T1000 (cell line): ENCODE data around the gene CCDC8.
"Not testable (repeated sequence)": the region's sequence is repeated elsewhere in the genome, so short reads cannot be mapped to it uniquely, and the experiment has no call there.

Experiments used
- DNase-seq: peaks from one replicate; lab custom pipeline; 2025; ENCODE audit warnings: mixed read lengths; lab: John Stamatoyannopoulos, UW

CCDC8 gene

DNA sequence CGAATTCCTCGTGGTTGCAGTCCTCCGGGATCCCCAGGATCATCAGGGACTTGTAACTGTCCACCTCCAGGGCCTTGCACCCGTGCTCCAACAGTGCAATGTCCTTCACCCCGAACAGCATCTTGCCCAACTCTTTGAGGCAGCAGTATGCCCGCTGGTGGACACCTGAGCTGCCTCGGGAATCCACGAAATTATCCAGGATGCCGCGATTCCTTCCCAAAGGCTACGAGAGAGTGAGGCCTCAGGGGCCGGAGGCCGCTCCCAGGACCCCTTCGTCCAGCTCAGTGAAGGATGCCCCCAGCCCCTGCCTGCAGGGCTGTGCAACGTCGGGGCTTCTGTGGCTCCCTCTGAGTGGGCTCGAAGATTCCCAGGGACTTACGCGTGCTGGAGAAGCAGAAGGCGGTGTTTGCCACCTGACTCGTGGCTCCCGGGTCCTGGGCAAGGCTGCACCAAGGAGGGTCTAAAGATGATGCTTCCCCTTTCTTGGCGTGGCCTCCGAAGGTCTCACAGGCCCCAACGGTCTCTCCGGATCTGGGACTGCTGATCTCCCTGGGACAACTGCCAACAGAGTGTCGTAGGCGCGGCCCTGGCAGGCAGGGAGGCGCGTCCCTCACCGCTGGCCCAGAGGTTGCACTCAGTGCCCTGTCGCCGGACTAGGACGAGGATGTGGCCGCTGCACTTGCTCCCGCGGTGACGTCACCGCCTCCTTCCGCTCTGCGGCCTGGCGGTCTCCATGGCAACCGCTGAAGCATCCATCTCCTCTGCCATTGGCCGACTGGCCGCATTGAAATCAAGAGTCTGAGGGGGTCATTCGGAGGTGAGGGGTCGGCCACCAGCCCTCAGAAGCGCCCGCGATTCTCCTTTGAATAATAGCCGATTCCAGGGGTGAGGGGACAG, 15.1 kb upstream of the CCDC8 start, which contains the start of gene PNMA8C:
PNMA8C (minus strand) TSS at position 698 of the 897 bp plus-strand sequence; CDS start at position 121, 577 bp downstream.
- no peak for DNase-seq

DNA sequence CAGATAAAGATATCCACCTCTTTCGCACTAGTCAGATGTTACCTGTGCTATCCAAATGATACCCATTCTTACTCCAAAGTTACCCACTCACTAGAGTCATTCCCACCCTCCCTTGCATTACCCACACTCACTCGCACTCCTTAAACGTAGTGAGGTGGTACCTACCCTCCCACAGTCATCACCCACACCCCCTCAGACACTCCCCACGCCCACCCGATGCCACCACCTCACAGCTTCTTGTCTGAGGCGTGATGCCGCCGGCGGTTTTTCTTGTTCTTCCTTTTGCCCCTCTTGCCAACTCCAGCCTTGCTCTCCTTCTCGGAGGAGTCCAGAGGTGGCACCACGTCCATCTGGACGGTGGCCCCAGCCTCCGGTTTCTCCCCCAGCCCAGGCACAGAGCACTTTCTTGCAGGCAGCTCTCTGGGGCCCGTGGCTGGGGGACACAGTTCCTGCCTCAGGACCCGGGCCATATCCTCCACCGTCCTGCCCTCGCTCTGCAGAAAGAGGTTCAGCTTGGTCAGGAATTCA, 14.2 kb upstream of the CCDC8 start:
- DNase-seq, result no peak

- DNase-seq, result no peak
These were observed 13.3 kb upstream of the CCDC8 start for GRCh38 chr19:46426506-46427162.

- DNase-seq, result no peak
These were observed 12.7 kb upstream of the CCDC8 start for GRCh38 chr19:46426035-46426505.

DNA sequence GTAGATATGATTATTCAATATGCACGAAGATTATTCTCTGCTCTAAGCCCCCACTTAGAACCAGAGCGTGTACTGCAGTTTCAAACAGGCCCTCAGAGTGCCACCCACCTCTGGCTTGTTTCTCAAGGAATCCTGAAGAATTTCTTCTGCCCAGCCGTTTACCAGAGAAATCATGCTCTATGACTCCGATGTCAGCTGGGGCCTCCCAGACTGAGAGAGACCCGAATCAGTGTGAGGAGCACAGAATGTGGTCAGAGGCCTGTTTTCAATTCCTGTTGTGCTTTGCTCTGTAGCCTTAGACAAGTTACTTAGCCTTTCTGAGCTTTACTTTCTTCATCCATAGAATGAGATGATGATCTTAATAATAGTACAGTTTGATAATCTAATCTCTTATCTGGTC, 9.8 kb upstream of the CCDC8 start:
- no peak for DNase-seq

DNA sequence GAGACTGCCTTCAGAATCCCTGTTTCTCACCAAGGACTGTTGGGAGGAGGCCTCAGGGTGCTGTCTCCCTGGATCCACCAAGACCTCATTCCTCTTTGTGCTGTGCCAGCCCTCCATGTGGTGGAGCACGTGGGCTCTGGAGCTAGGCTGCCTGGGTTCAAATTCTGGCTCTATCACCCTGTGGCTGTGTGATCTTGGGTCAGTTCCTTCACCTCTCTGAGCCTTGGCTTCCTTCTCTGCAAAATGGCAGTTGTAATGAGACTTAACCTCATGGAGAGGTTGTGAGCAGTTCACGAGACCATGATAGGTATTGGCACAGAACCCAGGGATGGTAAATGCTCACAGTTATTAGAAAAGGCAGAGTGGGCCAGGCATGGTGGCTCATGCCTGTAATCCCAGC, 9.0 kb upstream of the CCDC8 start:
- no peak for DNase-seq

DNA sequence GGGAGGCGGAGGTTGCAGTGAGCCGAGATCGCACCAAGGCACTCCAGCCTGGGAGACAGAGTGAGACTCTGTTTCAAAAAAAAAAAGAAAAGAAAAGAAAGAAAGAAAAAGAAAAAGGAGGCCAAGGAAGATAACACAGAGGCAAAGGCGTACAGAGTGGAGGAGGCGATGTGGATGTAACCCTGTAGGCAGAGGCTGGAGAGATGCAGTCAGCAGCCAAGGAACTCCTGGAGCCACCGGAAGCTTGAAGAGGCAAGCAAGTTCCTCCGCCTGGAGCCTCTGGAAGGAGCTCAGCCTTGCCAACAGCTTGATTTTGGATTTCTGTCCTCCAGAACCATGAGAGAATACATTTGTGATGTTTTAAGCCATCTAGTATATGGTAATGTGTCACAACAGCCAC, 6.7 kb upstream of the CCDC8 start:
- no peak for DNase-seq

DNA sequence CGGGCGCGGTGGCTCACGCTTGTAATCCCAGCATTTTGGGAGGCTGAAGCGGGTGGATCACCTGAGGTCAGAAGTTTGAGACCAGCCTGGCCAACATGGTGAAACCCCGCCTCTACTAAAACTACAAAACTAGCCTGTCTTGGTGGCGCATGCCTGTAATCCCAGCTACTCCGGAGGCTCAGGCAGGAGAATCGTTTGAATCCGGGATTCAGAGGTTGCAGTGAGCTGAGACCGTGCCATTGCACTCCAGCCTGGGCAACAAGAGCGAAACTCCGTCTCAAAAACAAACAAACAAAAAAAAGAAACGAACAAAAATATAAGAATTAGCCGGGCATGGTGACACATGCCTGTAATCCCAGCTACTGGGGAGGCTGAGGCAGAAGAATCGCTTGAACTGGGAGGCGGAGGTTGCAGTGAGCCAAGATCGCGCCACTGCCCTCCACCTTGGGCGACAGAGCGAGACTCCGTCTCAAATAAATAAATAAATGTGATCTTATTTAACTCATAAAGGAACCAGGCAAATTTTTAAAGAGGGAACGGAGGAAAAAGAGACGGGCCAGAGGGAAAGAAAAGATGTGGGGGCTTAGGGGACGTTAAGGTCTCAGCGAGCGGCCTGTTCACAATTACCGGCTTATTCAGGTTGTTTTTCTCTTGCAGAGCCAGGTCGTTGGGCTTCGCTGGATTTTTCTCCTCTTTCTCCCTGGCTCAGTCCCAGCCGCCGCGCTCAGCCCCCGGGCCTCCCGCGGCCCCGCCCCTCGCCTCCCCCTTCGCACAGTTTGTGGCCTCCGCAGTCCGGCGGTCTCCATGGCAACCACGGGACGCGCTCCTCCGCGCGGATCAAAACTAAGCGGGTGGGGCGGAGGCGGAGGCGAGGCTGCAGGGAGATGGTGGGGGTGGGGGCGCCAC, 2.7 kb upstream of the CCDC8 start:
- peak; percentile 67 for DNase-seq

GRCh38 chr19:46414899-46415298, 1.5 kb upstream of the CCDC8 start:
- not testable (repeated sequence) for DNase-seq

DNA sequence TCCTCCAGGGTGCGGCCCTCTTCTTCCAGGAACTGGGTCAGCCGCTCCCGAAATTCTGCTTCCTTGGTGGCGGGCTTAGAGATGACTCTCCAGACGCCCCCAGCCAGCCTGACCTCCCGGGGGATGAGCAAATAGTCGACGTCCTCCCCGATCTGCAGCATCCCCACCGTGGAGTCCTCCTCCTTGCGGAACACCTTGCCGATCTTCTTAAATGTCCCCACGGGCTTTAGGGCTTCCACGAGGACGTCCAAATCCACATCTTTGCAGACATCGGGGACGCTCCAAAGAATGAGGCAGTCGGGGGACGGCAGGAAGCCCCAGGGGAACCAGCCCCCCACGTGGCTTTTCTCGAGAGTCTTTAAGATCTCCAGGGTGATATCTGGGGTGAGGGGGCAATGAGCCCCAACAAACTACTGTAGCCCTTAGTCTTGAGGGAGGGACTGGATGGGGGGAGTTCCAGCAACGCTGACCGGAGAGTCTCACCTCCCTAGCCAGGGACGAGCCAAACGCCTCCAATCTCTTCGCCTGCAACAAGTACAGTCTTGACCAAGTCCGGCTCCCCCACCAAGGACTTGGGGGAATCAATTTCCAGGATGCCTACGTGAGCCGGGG, 608 bp downstream of the CCDC8 start:
- no peak for DNase-seq

- DNase-seq, result no peak
These were observed 1.3 kb downstream of the CCDC8 start for GRCh38 chr19:46411925-46412649.

DNA sequence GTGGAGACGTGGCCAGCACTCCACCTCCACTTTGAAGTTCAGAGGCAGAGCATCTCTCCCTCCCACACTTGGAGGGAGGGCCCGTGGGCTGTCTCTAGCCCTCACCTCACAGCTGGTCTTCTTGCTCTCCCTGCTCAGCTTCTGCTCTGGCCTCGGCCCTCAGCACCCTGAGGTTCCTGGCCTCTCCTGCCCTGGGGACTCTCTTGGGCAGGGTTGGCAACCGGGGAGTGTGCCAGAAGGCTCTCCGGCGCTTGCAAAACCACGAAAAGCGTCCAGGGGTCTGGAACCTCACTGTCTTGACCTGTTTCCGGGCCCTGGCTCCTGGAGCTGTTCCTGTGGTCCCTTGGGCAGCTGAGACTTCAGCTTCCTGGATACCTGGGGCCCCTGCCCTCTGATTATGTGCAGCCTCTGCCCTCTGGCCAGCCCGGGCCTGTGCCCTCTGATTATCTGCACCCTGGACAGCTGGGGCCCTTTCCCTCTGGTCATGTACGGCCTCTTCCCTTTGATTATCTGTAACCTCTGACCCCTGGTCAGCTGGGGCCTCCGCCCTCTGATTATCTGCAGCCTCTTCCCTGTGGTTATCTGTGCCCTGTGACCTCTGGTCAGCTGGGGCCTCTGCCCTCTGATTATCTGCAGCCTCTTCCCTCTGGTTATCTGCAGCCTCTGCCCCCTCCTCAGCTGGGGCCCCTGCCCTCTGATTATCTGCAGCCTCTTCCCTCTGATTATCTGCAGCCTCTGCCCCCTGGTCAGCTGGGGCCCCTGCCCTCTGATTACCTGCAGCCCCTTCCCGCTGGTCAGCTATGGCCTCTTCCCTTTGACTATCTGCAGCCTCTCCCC, 2.1 kb downstream of the CCDC8 start:
- no peak for DNase-seq

- no peak for DNase-seq
These were observed 2.9 kb downstream of the CCDC8 start for GRCh38 chr19:46410205-46411087.

DNA sequence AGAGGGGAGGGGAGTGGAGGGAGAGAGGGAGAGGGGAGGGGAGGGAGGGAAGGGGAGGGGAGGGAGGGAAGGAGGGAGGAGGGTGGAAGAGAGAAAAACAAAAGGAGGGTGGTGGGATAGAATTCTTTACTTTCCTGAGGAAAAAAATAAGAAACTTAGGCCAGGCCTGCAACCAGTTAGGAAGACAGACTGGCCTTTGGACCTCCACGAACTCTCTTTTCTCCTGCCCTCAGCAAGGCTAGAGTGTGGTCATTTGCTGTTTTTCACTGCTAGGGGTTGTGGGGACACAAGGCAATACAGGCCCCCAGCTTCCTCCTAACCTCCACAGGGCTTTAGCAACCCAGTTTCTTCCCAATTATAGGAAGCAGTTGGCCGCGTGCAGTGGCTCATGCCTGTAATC, 4.2 kb downstream of the CCDC8 start:
- no peak for DNase-seq

DNA sequence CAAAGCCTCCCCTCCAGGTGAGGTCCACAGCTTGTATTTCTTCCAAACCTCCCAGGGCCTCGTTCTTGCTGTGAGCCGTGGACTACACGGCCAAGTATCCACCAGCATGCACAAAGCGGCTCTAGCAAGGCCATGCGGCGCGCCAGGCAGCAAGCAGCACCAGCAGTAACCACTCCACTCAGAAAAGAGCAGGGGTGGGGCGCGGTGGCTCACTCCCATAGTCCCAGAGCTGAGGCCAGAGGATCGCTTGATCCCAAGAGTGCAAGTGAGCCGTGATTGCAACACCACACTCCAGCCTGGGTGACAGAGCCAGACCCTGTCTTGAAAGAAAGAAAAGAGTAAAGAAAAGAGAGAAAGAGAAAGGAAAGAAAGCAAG, 4.7 kb downstream of the CCDC8 start:
- no peak for DNase-seq

GRCh38 chr19:46407856-46408663, 5.3 kb downstream of the CCDC8 start:
- DNase-seq, result no peak

- no peak for DNase-seq
These were observed 6.4 kb downstream of the CCDC8 start for GRCh38 chr19:46406976-46407375.
